Peyer's patch (tissue), 4 donors: ENCODE results near the gene ARHGAP20. TPM values are rescaled to one million over a fixed set of nuclear protein-coding genes. Genes with fewer than 3 reads are reported as not detected.

ENCODE experiments used
- DNase-seq, 3 donors: peaks; one replicate each; pipeline ENCODE4 v3.0.0-alpha.2; 2017 to 2019
- H3K27ac ChIP-seq, 4 donors: fragments of 200-600 bp; sonication (generic); one replicate each; pipeline ENCODE4 v1.5.1; 2016 to 2019
- H3K27me3 ChIP-seq, 2 donors: fragments of 200-600 bp; sonication (generic); one replicate each; pipeline ENCODE4 v1.5.1; 2019
- H3K36me3 ChIP-seq, 3 donors: fragments of 200-600 bp; sonication (generic); one replicate each; pipeline ENCODE4 v1.5.1; 2016 to 2019
- H3K4me1 ChIP-seq, 4 donors: fragments of 200-600 bp; sonication (generic); one replicate each; pipeline ENCODE4 v1.5.1; 2016 to 2019
- H3K4me3 ChIP-seq, 4 donors: fragments of 200-600 bp; sonication (generic); 1 replicate in 3 of 4; 2 replicates in 1 of 4; pipeline ENCODE4 v1.5.1; 2016 to 2019; ENCODE audit warnings: mild to moderate bottlenecking in 1 of 4
- H3K9me3 ChIP-seq, 4 donors: fragments of 200-600 bp; sonication (generic); one replicate each; pipeline ENCODE4 v1.5.1; 2016 to 2019; ENCODE audit warnings: mild to moderate bottlenecking in 1 of 4
- POLR2A ChIP-seq, 2 donors: fragments of 450-650 bp; IDR thresholded peaks; one replicate each; pipeline ENCODE4 v1.5.1; 2017; ENCODE audit warnings: antibody characterized with exemption in 2 of 2, mild to moderate bottlenecking in 2 of 2, moderate library complexity in 2 of 2
- total RNA-seq, 4 donors: library from RNA; depleted of rRNA; stranded (reverse); fragments of >200 nt; gene quantifications; one replicate each; pipeline ENCODE4 v1.1.0, GENCODE V29; 2016
- TF ChIP-seq, protein P1 (sequence below), 6 experiments: fragments of 450-650 bp in 4 of 6; fragments of 200-600 bp in 2 of 6; sonication (generic) in 1 of 6; IDR thresholded peaks; one replicate each; pipeline ENCODE4 v1.5.1; 2017 to 2019; ENCODE audit warnings: antibody characterized with exemption in 6 of 6, mild to moderate bottlenecking in 3 of 6, moderate library complexity in 1 of 6

The ARHGAP20 gene
- total RNA-seq, 4 donors from 2014 or later, result 1.8 to 9.9 (median 2.3) TPM

DNA sequence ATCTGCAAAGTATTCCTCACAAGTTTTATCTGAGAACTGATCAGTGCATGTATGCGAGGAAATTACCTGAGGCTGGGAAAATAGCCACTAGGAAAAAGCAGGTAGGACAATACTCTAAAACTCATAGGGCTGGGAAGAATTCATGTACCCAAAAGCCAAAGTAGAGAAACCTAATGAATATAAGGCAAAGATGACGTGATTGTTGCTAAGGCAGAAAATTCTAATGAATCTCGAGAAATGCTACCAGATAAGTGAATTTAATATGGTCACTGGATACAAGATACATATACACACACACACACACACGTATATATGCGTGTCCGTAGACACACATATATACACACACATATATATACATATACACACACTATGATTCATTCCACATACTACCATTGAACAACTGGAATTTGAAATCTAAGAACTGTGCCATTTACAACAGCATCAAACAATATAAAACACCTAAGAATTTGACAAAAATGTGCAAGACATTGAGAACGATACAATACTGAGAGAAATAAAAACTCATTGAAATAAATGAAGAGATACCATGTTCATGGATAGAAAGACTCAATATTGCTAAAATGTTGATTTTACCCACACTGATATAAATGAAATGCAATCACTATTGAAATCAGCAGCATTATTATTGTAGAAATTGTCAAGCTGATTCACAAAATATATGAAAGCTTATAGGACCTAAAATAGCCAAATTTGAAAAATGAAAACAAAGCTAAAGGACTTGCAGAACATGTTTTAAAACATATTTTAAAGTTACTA, 46.4 kb downstream of the ARHGAP20 start:
- no peak overlapping the region for H3K4me3 ChIP-seq
- TF ChIP-seq POLR2A (IDR thresholded peaks at IDR 0.05), result no peak
- TF ChIP-seq, protein P1, sequence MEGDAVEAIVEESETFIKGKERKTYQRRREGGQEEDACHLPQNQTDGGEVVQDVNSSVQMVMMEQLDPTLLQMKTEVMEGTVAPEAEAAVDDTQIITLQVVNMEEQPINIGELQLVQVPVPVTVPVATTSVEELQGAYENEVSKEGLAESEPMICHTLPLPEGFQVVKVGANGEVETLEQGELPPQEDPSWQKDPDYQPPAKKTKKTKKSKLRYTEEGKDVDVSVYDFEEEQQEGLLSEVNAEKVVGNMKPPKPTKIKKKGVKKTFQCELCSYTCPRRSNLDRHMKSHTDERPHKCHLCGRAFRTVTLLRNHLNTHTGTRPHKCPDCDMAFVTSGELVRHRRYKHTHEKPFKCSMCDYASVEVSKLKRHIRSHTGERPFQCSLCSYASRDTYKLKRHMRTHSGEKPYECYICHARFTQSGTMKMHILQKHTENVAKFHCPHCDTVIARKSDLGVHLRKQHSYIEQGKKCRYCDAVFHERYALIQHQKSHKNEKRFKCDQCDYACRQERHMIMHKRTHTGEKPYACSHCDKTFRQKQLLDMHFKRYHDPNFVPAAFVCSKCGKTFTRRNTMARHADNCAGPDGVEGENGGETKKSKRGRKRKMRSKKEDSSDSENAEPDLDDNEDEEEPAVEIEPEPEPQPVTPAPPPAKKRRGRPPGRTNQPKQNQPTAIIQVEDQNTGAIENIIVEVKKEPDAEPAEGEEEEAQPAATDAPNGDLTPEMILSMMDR (IDR thresholded peaks at IDR 0.05), result no peak
- H3K36me3 ChIP-seq, result no peaks in the 10 kb centered on the region
- no peak for DNase-seq
- H3K4me1 ChIP-seq, result no peaks in the 10 kb centered on the region
- no peaks in the 10 kb centered on the region for H3K27me3 ChIP-seq
- no peaks in the 10 kb centered on the region for H3K9me3 ChIP-seq
- H3K27ac ChIP-seq, result no peak overlapping the region

DNA sequence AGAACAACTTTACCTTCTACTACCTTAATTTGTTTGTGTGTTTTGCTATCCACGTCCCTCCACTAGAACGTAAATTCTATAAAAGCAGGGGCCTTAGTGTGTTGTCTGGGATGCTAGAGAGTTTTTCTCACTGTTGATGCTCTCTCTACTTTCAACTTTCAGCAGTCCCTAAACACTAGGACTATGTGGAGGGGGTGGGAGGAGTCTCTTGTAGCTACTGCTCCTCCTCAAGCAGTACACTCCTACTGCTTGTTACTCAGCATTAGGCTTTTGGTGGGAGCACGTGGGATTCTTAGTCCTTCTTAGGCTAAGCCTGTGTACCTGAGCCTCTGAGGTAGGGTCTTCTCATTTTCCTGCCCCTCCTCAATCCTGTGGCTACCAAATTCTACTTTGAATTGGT, 56.3 kb downstream of the ARHGAP20 start:
- Histone ChIP-seq H3K27ac (no peak overlapping the region), H3K27me3 (no peaks in the 10 kb centered on the region), H3K4me1 (no peaks in the 10 kb centered on the region), H3K9me3 (no peaks in the 10 kb centered on the region), H3K36me3 (no peaks in the 10 kb centered on the region), H3K4me3 (no peak overlapping the region)
- TF ChIP-seq POLR2A (IDR thresholded peaks at IDR 0.05), result no peak
- TF ChIP-seq, protein P1 (IDR thresholded peaks at IDR 0.05), result no peak
- DNase-seq, result no peak

DNA sequence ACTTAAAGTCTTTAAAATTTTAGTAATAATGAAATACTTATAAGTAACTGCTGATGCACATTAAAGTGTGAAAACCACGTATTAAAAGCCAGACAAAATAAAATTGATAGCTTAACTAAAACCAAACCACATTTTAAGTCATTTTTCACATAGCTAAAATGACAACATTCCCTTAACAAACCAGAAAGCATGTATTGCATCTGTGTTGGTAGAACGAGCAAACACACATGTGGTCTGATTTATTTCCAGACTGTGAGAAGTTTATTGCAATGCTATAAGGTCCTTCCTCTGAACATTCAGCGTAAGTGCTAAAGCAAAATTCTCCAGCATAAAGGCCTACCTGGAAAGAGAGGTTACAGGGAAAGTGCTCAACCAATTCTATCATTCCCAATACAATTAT, 57.8 kb downstream of the ARHGAP20 start:
- no peak for DNase-seq
- no peaks in the 10 kb centered on the region for H3K27me3 ChIP-seq
- TF ChIP-seq, protein P1 (IDR thresholded peaks at IDR 0.05), result no peak
- TF ChIP-seq POLR2A (IDR thresholded peaks at IDR 0.05), result no peak
- no peak overlapping the region for H3K27ac ChIP-seq
- no peaks in the 10 kb centered on the region for H3K4me1 ChIP-seq
- no peak overlapping the region for H3K4me3 ChIP-seq
- no peaks in the 10 kb centered on the region for H3K9me3 ChIP-seq
- H3K36me3 ChIP-seq, result no peaks in the 10 kb centered on the region

DNA sequence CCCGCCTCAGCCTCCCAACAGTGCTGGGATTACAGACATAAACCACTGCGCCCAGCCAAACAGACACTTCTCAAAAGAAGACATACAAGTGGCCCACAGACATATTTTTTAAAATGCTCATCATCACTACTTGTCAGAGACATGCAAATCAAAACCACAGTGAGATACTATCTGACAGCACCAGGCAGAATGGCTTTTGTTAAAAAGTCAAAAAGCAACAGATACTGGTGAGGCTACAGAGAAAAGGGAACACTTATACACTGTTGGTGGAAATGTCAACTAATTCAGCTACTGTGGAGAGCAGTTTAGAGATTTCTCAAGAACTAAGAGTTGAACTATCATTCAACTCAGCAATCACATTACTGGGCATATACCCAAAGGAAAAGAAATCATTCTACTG, 67.0 kb downstream of the ARHGAP20 start:
- DNase-seq, result no peak
- no peaks in the 10 kb centered on the region for H3K27me3 ChIP-seq
- no peak overlapping the region for H3K27ac ChIP-seq
- TF ChIP-seq, protein P1 (IDR thresholded peaks at IDR 0.05), result no peak
- TF ChIP-seq POLR2A (IDR thresholded peaks at IDR 0.05), result no peak
- H3K9me3 ChIP-seq, result no peaks in the 10 kb centered on the region
- no peak overlapping the region for H3K4me3 ChIP-seq
- no peaks in the 10 kb centered on the region for H3K4me1 ChIP-seq
- no peaks in the 10 kb centered on the region for H3K36me3 ChIP-seq

DNA sequence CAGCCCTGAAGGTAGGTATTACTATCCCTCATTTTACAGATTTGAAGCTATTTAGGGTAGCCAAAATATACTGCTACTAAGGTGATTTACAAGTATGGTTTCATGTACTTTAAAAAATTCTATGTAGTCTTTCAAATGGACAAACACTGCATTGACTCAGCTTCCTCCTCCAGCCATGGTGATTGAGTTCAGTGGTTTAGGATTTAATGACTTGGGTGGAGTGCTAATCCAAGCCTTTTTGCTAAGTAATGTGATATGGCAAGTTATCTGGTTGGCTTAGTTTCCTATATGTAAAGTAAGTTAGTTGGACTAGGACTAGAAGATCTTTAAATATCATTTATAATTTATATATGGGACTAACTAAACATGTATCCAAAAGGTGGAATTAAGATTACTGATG, 77.9 kb downstream of the ARHGAP20 start:
- Histone ChIP-seq H3K4me1 (no peaks in the 10 kb centered on the region), H3K36me3 (no peaks in the 10 kb centered on the region), H3K27ac (no peak overlapping the region), H3K9me3 (no peaks in the 10 kb centered on the region), H3K27me3 (no peaks in the 10 kb centered on the region), H3K4me3 (no peak overlapping the region)
- DNase-seq, result no peak
- TF ChIP-seq, protein P1 (IDR thresholded peaks at IDR 0.05), result no peak
- no peak for TF ChIP-seq POLR2A (IDR thresholded peaks at IDR 0.05)
